Measurements from ENCODE around the gene TRIM13. TPM values are rescaled to one million over a fixed set of nuclear protein-coding genes. Genes with fewer than 3 reads are reported as not detected.

Gene TRIM13
- total RNA-seq, 2 experiments from 2014 or later: 17.7 to 18.1 TPM

Other genes starting within 250 kb of the TRIM13 start
- 10 to 100 TPM; 65.9 to 67.0 TPM for gene KPNA3, start 204.4 kb upstream of the TRIM13 start, total RNA-seq
- 1 to 10 TPM; 7.6 to 8.1 TPM for gene SPRYD7, start 60.7 kb upstream of the TRIM13 start, total RNA-seq
- gene KCNRG, start 18.4 kb downstream of the TRIM13 start, total RNA-seq: under 1 TPM; 0.26 to 0.37 TPM

Measured in activated naive CD8-positive, alpha-beta T cell treated with anti-CD3 and anti-CD28 coated beads for 36 hours (primary cell).